Panc1 (cell line): Measurements from ENCODE around the gene XNDC1N. TPM values are rescaled to one million over a fixed set of nuclear protein-coding genes. Genes with fewer than 3 reads are reported as not detected.

Source experiments
- ATAC-seq: fragments of 200-7000 bp; cut with Tn5 transposase; 2 replicates; pipeline ENCODE4 v1.9.1; 2020; ENCODE audit warnings: mild to moderate bottlenecking, moderate library complexity
- BruUV-seq: library from RNA; stranded (reverse); fragments of 400-500 nt; replicated peaks from 2 replicates; lab custom pipeline; 2021; lab: Mats Ljungman, UMichigan
- CTCF ChIA-PET: fragments of 300-600 bp; sonication (Branson Sonifier 250); formaldehyde crosslinking; loops from one replicate; lab custom pipeline; 2022; ENCODE audit warnings: antibody characterized with exemption; lab: Charles Lee
- POLR2A ChIA-PET: fragments of 300-600 bp; sonication (Branson Sonifier 250); formaldehyde crosslinking; loops from one replicate; lab custom pipeline; 2022; ENCODE audit warnings: antibody characterized with exemption; lab: Charles Lee
- DNase-seq: peaks from one replicate; pipeline ENCODE4 v3.0.0-alpha.2; 2010; ENCODE audit warnings: low read depth, low spot score
- H3K27ac ChIP-seq: 2 replicates; pipeline ENCODE4 v1.5.1; 2011; ENCODE audit warnings: mild to moderate bottlenecking, low read length, inconsistent platforms
- H3K27me3 ChIP-seq: fragments of 200-500 bp; sonication (Bioruptor generic); 2 replicates; pipeline ENCODE4 v1.6.0; 2014; ENCODE audit warnings: low read length, inconsistent platforms; ENCODE audit not compliant: control insufficient read depth, insufficient read depth
- H3K36me3 ChIP-seq: fragments of 200-500 bp; sonication (Bioruptor generic); 2 replicates; pipeline ENCODE4 v1.5.1; 2014; ENCODE audit warnings: inconsistent platforms, mild to moderate bottlenecking, low read length, moderate library complexity; ENCODE audit not compliant: control insufficient read depth, insufficient read depth
- H3K4me1 ChIP-seq: 2 replicates; pipeline ENCODE4 v1.5.1; 2011; ENCODE audit warnings: inconsistent platforms, mild to moderate bottlenecking, low read length, moderate library complexity; ENCODE audit not compliant: control insufficient read depth, insufficient read depth
- H3K4me3 ChIP-seq, 2 experiments: 2 replicates each; pipeline ENCODE4 v1.5.1; 2011 to 2012; ENCODE audit warnings: low read depth in 2 of 2, low read length in 2 of 2, mild to moderate bottlenecking in 2 of 2, inconsistent platforms in 1 of 2, moderate library complexity in 1 of 2
- H3K9me3 ChIP-seq: fragments of 200-500 bp; sonication (Bioruptor generic); 2 replicates; pipeline ENCODE4 v1.5.1; 2014; ENCODE audit warnings: low read depth, mild to moderate bottlenecking, inconsistent platforms, low read length, moderate library complexity; ENCODE audit not compliant: control insufficient read depth, insufficient read depth
- CTCF ChIP-seq: fragments of 450-650 bp; IDR thresholded peaks from 2 replicates; pipeline ENCODE4 v1.5.1; 2017; ENCODE audit warnings: mild to moderate bottlenecking
- POLR2AphosphoS5 ChIP-seq: IDR thresholded peaks from 2 replicates; pipeline ENCODE4 v1.6.1; 2012; ENCODE audit warnings: mild to moderate bottlenecking, low read depth, low read length, moderate library complexity
- REST ChIP-seq, 2 experiments: IDR thresholded peaks; 2 replicates each; pipeline ENCODE4 v1.6.1; 2011 to 2012; ENCODE audit warnings: low read depth in 2 of 2, control low read depth in 1 of 2, low read length in 1 of 2, mild to moderate bottlenecking in 1 of 2, moderate library complexity in 1 of 2; ENCODE audit not compliant: insufficient read depth in 1 of 2
- SIN3A ChIP-seq: IDR thresholded peaks from 2 replicates; pipeline ENCODE4 v1.6.1; 2012; ENCODE audit warnings: low read depth, mild to moderate bottlenecking, low read length, moderate library complexity, borderline replicate concordance; ENCODE audit not compliant: insufficient read depth
- TCF7L2 ChIP-seq: IDR thresholded peaks from 2 replicates; pipeline ENCODE4 v1.6.1; 2011; ENCODE audit warnings: mild to moderate bottlenecking, low read depth, low read length, inconsistent platforms
- in situ Hi-C: cut with HindIII; loops from 2 replicates; pipeline ENCODE4 v1.10.0; 2016; ENCODE audit warnings: low sequenced_read_pairs, low pct_unique_long_range_greater_than_20kb
- intact Hi-C: fragments of 100-400 bp; cut with micrococcal nuclease; formaldehyde crosslinking; loops from one replicate; pipeline ENCODE4 v1.10.0; 2022; ENCODE audit not compliant: unreplicated experiment
- total RNA-seq: library from RNA; stranded (reverse); gene quantifications from one replicate; pipeline ENCODE4 v1.2.1, GENCODE V29; 2021; ENCODE audit not compliant: unreplicated experiment

XNDC1N gene
- total RNA-seq, 1 experiment from 2014 or later = 11.5 TPM

- in situ Hi-C loops (no loop called here), intact Hi-C loops (no loop called here)
- Histone ChIP-seq H3K36me3 (peaks cover 2% of the 10 kb centered on the region; the same call in 1 of the 2 replicates), H3K4me3 (no peak overlapping the region), H3K4me1 (no peaks in the 10 kb centered on the region), H3K9me3 (no peaks in the 10 kb centered on the region), H3K27me3 (no peaks in the 10 kb centered on the region), H3K27ac (no peak overlapping the region)
- DNase-seq (no peak), ATAC-seq (no peak)
- BruUV-seq = no TSS peak
- POLR2A ChIA-PET = no interaction called here
- CTCF ChIA-PET = interaction anchor here (0.6 to 0.7 kb wide), 2 partner anchors 41 to 53 kb away, joined by 3 read pairs; no protein-coding TSS in a partner anchor
- TF ChIP-seq SIN3A (no peak), POLR2AphosphoS5 (no peak), CTCF (no peak), REST (IDR thresholded peaks at IDR 0.05; ENCODE audit: insufficient read depth in 1 of 2, low read depth in 2 of 2, low read length in 1 of 2) (no peak), TCF7L2 (no peak)
Measured at GRCh38 chr11:71971680-71972079, 43.3 kb upstream of the XNDC1N start.

- no peaks in the 10 kb centered on the region for H3K27me3 ChIP-seq
- H3K4me3 ChIP-seq = no peak overlapping the region
- DNase-seq (no peak), ATAC-seq (no peak)
- H3K9me3 ChIP-seq = no peaks in the 10 kb centered on the region
- BruUV-seq = no TSS peak
- H3K4me1 ChIP-seq = no peaks in the 10 kb centered on the region
- ChIA-PET CTCF (no interaction called here), POLR2A (no interaction called here)
- intact Hi-C loops = no loop called here
- no peak overlapping the region for H3K27ac ChIP-seq
- TF ChIP-seq SIN3A = no peak
- no peak for TF ChIP-seq CTCF
- no peak for TF ChIP-seq REST (IDR thresholded peaks at IDR 0.05; ENCODE audit: insufficient read depth in 1 of 2, low read depth in 2 of 2, low read length in 1 of 2)
- no peak for TF ChIP-seq POLR2AphosphoS5
- no peak for TF ChIP-seq TCF7L2
- H3K36me3 ChIP-seq = peaks cover 5% of the 10 kb centered on the region
- in situ Hi-C loops = no loop called here
Measured at GRCh38 chr11:71964641-71965040, 36.2 kb upstream of the XNDC1N start.
